HEK293 (cell line): ENCODE measurements around the gene TTC9B.

Source experiments
- KLF8 ChIP-seq: fragments of 450-650 bp; formaldehyde crosslinking; IDR thresholded peaks from 2 replicates; pipeline ENCODE4 v1.5.1; 2016; ENCODE audit warnings: missing biosample characterization, missing genetic modification characterization
- ZFP37 ChIP-seq: fragments of 450-650 bp; formaldehyde crosslinking; IDR thresholded peaks from 2 replicates; pipeline ENCODE4 v1.5.1; 2016; ENCODE audit warnings: missing biosample characterization, missing genetic modification characterization
- ZNF10 ChIP-seq: fragments of 450-650 bp; formaldehyde crosslinking; IDR thresholded peaks from 2 replicates; pipeline ENCODE4 v1.5.1; 2017; ENCODE audit warnings: missing biosample characterization, missing genetic modification characterization
- ZNF521 ChIP-seq: fragments of 450-650 bp; formaldehyde crosslinking; IDR thresholded peaks from 2 replicates; pipeline ENCODE4 v1.5.1; 2017; ENCODE audit warnings: missing biosample characterization, mild to moderate bottlenecking, missing genetic modification characterization
- ZSCAN16 ChIP-seq: fragments of 450-650 bp; formaldehyde crosslinking; IDR thresholded peaks from 2 replicates; pipeline ENCODE4 v1.5.1; 2016; ENCODE audit warnings: missing biosample characterization, missing genetic modification characterization
- TF ChIP-seq, protein P1 (sequence below): fragments of 450-650 bp; formaldehyde crosslinking; IDR thresholded peaks from 2 replicates; pipeline ENCODE4 v1.5.1; 2016; ENCODE audit warnings: missing biosample characterization, missing genetic modification characterization

DNA sequence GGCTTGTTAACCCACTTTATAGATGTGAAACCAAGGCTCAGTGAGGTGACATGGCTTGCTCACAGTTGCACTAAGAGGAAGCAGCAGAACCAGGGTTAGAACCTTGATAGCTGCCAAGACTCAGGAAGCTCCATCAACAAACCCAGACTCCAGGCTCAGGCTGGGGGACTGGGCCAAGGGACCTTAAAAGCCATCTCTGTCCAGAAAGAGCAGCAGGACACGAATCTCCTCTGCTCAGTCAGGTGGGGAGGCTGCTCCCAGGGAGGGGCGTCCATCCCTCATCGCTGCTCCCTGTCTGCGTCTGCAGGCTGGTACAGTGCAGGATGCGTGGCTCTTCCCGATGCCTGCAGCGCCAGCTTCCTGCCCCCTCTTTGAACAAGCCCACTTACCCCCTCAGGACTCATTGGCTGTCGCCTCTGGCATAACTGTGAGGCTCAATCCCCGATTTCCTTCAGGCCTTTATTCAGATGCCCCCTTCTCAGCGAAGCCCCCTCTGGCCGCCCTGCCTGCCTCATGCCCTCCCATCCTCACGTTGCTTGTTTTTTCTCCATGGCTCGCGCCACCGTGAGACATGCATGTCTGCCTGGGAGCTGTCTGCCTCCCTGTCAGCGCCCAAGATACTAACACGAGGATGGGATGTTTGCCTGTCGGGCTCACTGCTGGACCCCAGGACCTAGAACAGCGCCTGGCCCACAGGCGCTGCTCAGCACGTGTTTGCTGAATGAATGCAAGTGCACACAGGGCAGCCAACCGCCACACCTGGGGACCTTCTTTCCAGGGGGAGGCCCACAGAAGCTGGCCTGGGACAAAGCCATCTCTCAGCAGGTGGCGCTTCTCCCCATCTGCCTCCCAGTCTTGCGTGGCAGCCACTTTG is 45.5 kb upstream of the TTC9B start:
- TF ChIP-seq KLF8 (tag by site-specific recombination) (no peak), ZNF521 (tag by site-specific recombination) (no peak), ZSCAN16 (tag by site-specific recombination) (no peak), ZFP37 (tag by site-specific recombination) (no peak), ZNF10 (tag by site-specific recombination) (no peak)
- TF ChIP-seq, protein P1, sequence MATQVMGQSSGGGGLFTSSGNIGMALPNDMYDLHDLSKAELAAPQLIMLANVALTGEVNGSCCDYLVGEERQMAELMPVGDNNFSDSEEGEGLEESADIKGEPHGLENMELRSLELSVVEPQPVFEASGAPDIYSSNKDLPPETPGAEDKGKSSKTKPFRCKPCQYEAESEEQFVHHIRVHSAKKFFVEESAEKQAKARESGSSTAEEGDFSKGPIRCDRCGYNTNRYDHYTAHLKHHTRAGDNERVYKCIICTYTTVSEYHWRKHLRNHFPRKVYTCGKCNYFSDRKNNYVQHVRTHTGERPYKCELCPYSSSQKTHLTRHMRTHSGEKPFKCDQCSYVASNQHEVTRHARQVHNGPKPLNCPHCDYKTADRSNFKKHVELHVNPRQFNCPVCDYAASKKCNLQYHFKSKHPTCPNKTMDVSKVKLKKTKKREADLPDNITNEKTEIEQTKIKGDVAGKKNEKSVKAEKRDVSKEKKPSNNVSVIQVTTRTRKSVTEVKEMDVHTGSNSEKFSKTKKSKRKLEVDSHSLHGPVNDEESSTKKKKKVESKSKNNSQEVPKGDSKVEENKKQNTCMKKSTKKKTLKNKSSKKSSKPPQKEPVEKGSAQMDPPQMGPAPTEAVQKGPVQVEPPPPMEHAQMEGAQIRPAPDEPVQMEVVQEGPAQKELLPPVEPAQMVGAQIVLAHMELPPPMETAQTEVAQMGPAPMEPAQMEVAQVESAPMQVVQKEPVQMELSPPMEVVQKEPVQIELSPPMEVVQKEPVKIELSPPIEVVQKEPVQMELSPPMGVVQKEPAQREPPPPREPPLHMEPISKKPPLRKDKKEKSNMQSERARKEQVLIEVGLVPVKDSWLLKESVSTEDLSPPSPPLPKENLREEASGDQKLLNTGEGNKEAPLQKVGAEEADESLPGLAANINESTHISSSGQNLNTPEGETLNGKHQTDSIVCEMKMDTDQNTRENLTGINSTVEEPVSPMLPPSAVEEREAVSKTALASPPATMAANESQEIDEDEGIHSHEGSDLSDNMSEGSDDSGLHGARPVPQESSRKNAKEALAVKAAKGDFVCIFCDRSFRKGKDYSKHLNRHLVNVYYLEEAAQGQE (tag by site-specific recombination) = peak; percentile 52; the same call in 1 of the 2 replicates
